CD4-positive, alpha-beta T cell treated with Interleukin-21 for 1 hour (primary cell): ENCODE data around the gene CCDC154.

ENCODE experiments used
- DNase-seq: peaks from one replicate; pipeline ENCODE4 v3.0.0-alpha.2; 2020

Gene CCDC154

GRCh38 chr16:1435921-1436697 is 8.2 kb downstream of the CCDC154 start:
- no peak for DNase-seq

GRCh38 chr16:1434644-1435592 is 9.4 kb downstream of the CCDC154 start:
- DNase-seq = no peak

- no peak for DNase-seq
Observed at GRCh38 chr16:1433756-1434155, 10.6 kb downstream of the CCDC154 start.

GRCh38 chr16:1433263-1433560 is 11.1 kb downstream of the CCDC154 start:
- DNase-seq = no peak

- no peak for DNase-seq
Observed at GRCh38 chr16:1432388-1433262, 11.7 kb downstream of the CCDC154 start.

GRCh38 chr16:1431497-1432270 is 12.7 kb downstream of the CCDC154 start:
- no peak for DNase-seq

- no peak for DNase-seq
Observed at GRCh38 chr16:1430759-1431496, 13.4 kb downstream of the CCDC154 start, which contains the start of gene PERCC1. TSS of gene PERCC1 (plus strand) at chr16:1431078. CDS start at chr16:1432594, 1,516 bp downstream.

GRCh38 chr16:1430214-1430758 is 14.1 kb downstream of the CCDC154 start:
- DNase-seq = no peak

- DNase-seq = no peak
Observed at GRCh38 chr16:1429631-1430030, 14.7 kb downstream of the CCDC154 start.

GRCh38 chr16:1429012-1429411 is 15.3 kb downstream of the CCDC154 start:
- DNase-seq = no peak

GRCh38 chr16:1428511-1428910 is 15.8 kb downstream of the CCDC154 start:
- peak; percentile 46 for DNase-seq

- no peak for DNase-seq
Observed at GRCh38 chr16:1427473-1428461, 16.6 kb downstream of the CCDC154 start.

GRCh38 chr16:1426734-1427471 is 17.5 kb downstream of the CCDC154 start:
- no peak for DNase-seq

- no peak for DNase-seq
Observed at GRCh38 chr16:1425616-1426370, 18.6 kb downstream of the CCDC154 start.

- DNase-seq = no peak
Observed at GRCh38 chr16:1424028-1424427, 20.3 kb downstream of the CCDC154 start.

- no peak for DNase-seq
Observed at GRCh38 chr16:1422076-1422475, 22.3 kb downstream of the CCDC154 start.

- DNase-seq = no peak
Observed at GRCh38 chr16:1420111-1420539, 24.2 kb downstream of the CCDC154 start.

- DNase-seq = no peak
Observed at GRCh38 chr16:1416521-1416941, 27.8 kb downstream of the CCDC154 start.
